NCI-H1436 (cell line): ENCODE data around the gene DGCR8.
A peak's percentile ranks its signal among the peaks of the same experiment; 100 is the strongest.

Experiments used
- DNase-seq: peaks from one replicate; lab custom pipeline; 2025; lab: John Stamatoyannopoulos, UW

DGCR8 gene

GRCh38 chr22:20079745-20080444 lies at the start of gene DGCR8:
TSS of gene DGCR8 (plus strand) at chr22:20080241. CDS start at chr22:20085964, 5,723 bp downstream.
- peak; percentile 83 for DNase-seq

GRCh38 chr22:20031732-20032406 lies 48.2 kb upstream of the DGCR8 start:
- DNase-seq, result no peak

GRCh38 chr22:20032407-20032991 lies 47.5 kb upstream of the DGCR8 start:
- DNase-seq, result no peak

- DNase-seq, result no peak
Observed at GRCh38 chr22:20033045-20033706, 46.9 kb upstream of the DGCR8 start.

GRCh38 chr22:20034143-20034542 lies 45.9 kb upstream of the DGCR8 start:
- DNase-seq, result no peak

GRCh38 chr22:20035375-20036083 lies 44.5 kb upstream of the DGCR8 start:
- DNase-seq, result no peak

- DNase-seq, result no peak
Observed at GRCh38 chr22:20036084-20036482, 44.0 kb upstream of the DGCR8 start.

GRCh38 chr22:20036535-20037392 lies 43.3 kb upstream of the DGCR8 start:
- DNase-seq, result no peak

GRCh38 chr22:20037419-20037818 lies 42.6 kb upstream of the DGCR8 start:
- no peak for DNase-seq

GRCh38 chr22:20038574-20038973 lies 41.5 kb upstream of the DGCR8 start:
- no peak for DNase-seq

GRCh38 chr22:20039683-20040325 lies 40.2 kb upstream of the DGCR8 start:
- no peak for DNase-seq

GRCh38 chr22:20040327-20041200 lies 39.5 kb upstream of the DGCR8 start:
- DNase-seq, result no peak

GRCh38 chr22:20043057-20043996 lies 36.7 kb upstream of the DGCR8 start:
- no peak for DNase-seq

GRCh38 chr22:20043997-20044342 lies 36.1 kb upstream of the DGCR8 start:
- DNase-seq, result no peak

- DNase-seq, result no peak
Observed at GRCh38 chr22:20044495-20045151, 35.4 kb upstream of the DGCR8 start.

- no peak for DNase-seq
Observed at GRCh38 chr22:20046730-20047129, 33.3 kb upstream of the DGCR8 start.

- no peak for DNase-seq
Observed at GRCh38 chr22:20051927-20052308, 28.1 kb upstream of the DGCR8 start.
